ENCODE data around the gene SYS1.

DNA sequence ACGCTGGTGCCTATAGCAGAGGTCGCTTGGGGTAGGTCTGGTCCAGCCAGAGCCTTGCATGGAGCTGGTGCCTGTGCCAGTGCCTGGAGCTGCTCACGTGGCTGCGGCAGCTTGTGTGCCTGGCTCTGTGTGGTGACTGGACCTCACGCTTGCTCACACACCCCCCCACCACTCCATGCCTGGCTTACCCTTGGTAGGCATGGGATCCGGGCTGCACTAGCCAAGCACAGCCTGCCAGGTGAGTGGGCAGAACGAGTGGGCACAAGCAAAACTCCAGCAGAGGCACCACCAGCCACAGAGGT lies 32.1 kb downstream of the SYS1 start:
- TF ChIP-seq, protein P1, sequence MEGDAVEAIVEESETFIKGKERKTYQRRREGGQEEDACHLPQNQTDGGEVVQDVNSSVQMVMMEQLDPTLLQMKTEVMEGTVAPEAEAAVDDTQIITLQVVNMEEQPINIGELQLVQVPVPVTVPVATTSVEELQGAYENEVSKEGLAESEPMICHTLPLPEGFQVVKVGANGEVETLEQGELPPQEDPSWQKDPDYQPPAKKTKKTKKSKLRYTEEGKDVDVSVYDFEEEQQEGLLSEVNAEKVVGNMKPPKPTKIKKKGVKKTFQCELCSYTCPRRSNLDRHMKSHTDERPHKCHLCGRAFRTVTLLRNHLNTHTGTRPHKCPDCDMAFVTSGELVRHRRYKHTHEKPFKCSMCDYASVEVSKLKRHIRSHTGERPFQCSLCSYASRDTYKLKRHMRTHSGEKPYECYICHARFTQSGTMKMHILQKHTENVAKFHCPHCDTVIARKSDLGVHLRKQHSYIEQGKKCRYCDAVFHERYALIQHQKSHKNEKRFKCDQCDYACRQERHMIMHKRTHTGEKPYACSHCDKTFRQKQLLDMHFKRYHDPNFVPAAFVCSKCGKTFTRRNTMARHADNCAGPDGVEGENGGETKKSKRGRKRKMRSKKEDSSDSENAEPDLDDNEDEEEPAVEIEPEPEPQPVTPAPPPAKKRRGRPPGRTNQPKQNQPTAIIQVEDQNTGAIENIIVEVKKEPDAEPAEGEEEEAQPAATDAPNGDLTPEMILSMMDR (conservative IDR thresholded peaks at IDR 0.05 in 1 of 2, IDR thresholded peaks at IDR 0.05 in 1 of 2; ENCODE audit: extremely low read depth in 1 of 2, insufficient read depth in 1 of 2, low read depth in 1 of 2, low read length in 2 of 2), result no peak
- no peak for TF ChIP-seq EZH2 (IDR thresholded peaks at IDR 0.05; ENCODE audit: borderline replicate concordance, low read length)

All from mammary epithelial cell (primary cell).